GM12891 (cell line): ENCODE measurements around the gene ATP6V1B1.

Experiments
- DNase-seq: peaks from one replicate; pipeline ENCODE4 v3.0.0; 2011; ENCODE audit warnings: low spot score; ENCODE audit not compliant: insufficient read length
- FAIRE-seq: peaks from 2 replicates; lab custom pipeline; 2011; peaks lifted over from hg19 to GRCh38; lab: Jason Lieb, UNC
- PAX5 ChIP-seq: IDR thresholded peaks from 2 replicates; pipeline ENCODE4 v1.6.1; 2011; ENCODE audit warnings: low read length, moderate library complexity, mild to moderate bottlenecking; ENCODE audit not compliant: insufficient read depth, severe bottlenecking
- POLR2A ChIP-seq: IDR thresholded peaks from 2 replicates; pipeline ENCODE4 v1.6.1; 2011; ENCODE audit warnings: low read depth, low read length, control low read depth
- POLR2AphosphoS5 ChIP-seq: IDR thresholded peaks from 2 replicates; pipeline ENCODE4 v1.6.1; 2011; ENCODE audit warnings: low read depth, low read length, control low read depth
- POU2F2 ChIP-seq: IDR thresholded peaks from 2 replicates; pipeline ENCODE4 v1.6.1; 2011; ENCODE audit warnings: low read depth, mild to moderate bottlenecking, control low read depth, low read length, moderate library complexity
- SPI1 ChIP-seq: IDR thresholded peaks from 2 replicates; pipeline ENCODE4 v1.6.1; 2011; ENCODE audit warnings: low read depth, low read length, control low read depth
- TAF1 ChIP-seq: IDR thresholded peaks from 2 replicates; pipeline ENCODE4 v1.6.1; 2011; ENCODE audit warnings: low read depth, low read length, control low read depth

The ATP6V1B1 gene

GRCh38 chr2:70941186-70941585 lies 5.5 kb downstream of the ATP6V1B1 start:
- DNase-seq = no peak
- TF ChIP-seq POLR2A (no peak), TAF1 (no peak), POU2F2 (no peak), PAX5 (no peak), POLR2AphosphoS5 (no peak), SPI1 (no peak)
- no peak for FAIRE-seq

- no peak for FAIRE-seq
These were observed 6.0 kb downstream of the ATP6V1B1 start for GRCh38 chr2:70941701-70942100.

DNA sequence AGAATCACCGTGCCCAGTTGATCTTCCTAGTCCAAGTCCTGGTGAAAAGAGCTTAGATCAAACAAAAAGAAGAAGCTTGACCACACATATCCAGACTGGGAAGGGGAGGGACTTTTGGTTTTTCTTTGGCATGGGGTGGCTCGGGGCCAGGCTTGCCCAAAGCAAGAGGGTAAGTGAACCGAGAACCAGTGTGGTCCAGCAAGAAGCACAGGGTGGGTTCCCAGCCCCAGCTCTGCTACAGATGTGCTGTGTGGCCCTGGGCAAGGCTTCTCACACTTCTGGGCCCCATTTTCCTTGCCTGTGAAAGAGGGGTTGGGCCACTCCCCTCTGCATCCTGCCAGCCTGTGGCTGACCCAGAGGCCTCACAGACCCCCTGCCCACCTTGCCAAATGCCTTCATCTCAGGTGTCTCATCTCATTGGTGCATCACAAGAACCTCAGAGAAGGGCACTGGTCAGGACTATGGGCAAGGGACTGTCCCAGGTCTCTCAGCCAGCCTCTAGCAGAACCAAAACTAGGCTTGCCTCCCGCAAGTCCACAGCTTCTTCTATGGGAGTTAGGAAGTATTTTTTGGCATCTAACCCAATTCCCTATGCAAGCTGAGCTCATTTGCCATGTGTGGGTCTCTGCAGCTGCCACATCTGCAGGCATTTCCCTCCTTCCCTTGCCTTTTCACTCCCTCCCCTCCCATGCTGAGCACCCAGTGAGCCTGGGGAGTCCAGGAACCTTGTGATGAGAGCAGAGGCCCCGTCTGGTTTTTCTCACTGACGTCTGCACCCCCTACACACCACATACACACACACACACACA lies 6.9 kb downstream of the ATP6V1B1 start:
- no peak for DNase-seq
- TF ChIP-seq POLR2A (no peak), TAF1 (no peak), POLR2AphosphoS5 (no peak), PAX5 (no peak), POU2F2 (no peak), SPI1 (no peak)
- no peak for FAIRE-seq

More at GRCh38 chr2:70941701-70942100, 6.0 kb downstream of the ATP6V1B1 start:
- no peak for TF ChIP-seq POU2F2
- TF ChIP-seq POLR2A = no peak
- no peak for TF ChIP-seq PAX5
- TF ChIP-seq TAF1 = no peak
- no peak for TF ChIP-seq SPI1
- TF ChIP-seq POLR2AphosphoS5 = no peak
- no peak for DNase-seq

- FAIRE-seq = no peak
- DNase-seq = no peak
- TF ChIP-seq POLR2A = no peak
- TF ChIP-seq SPI1 = no peak
- no peak for TF ChIP-seq PAX5
- TF ChIP-seq POU2F2 = no peak
These were observed 7.6 kb downstream of the ATP6V1B1 start for GRCh38 chr2:70943205-70943871.

GRCh38 chr2:70944111-70944690 lies 8.5 kb downstream of the ATP6V1B1 start:
- FAIRE-seq (no peak), DNase-seq (no peak)
- TF ChIP-seq POU2F2 (no peak), SPI1 (no peak), POLR2A (no peak)

GRCh38 chr2:70946832-70947442 lies 11.2 kb downstream of the ATP6V1B1 start:
- DNase-seq (no peak), FAIRE-seq (peak; percentile 28)
- TF ChIP-seq POU2F2 (no peak), POLR2AphosphoS5 (no peak), TAF1 (no peak), PAX5 (no peak), SPI1 (no peak), POLR2A (no peak)

DNA sequence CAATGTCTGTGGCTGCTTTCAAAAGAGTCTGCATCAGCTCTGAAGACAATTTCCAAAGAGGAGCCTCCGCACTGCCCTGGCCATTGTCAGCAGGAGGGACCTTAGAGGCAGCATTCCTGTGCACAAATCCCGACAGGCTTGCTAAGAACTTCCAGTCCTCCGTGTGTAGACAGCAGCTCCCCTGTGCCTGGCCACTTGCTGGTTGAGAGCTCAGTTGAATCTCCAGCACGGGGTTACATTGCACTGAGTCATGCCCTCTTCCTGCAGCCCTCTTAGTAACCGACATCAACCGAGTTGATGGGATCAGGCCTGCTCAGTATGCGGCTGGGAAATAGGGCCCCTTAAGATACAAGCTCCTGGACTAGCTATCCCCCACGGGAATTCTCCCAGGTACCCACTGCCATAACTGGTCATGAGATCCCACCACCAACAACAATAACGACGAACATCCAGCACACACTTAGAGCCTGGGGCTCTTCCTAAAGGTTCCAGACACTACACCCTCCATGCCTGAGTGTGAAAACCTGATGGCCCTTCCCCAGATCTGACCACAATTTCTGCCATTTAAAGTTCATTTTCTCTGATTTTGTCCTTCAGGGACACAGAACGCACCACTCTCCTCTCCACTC lies 12.0 kb downstream of the ATP6V1B1 start:
- no peak for DNase-seq
- TF ChIP-seq PAX5 = no peak
- TF ChIP-seq TAF1 = no peak
- TF ChIP-seq POU2F2 = no peak
- no peak for TF ChIP-seq POLR2AphosphoS5
- TF ChIP-seq SPI1 = no peak
- TF ChIP-seq POLR2A = no peak
- no peak for FAIRE-seq

GRCh38 chr2:70948337-70949003 lies 12.8 kb downstream of the ATP6V1B1 start:
- FAIRE-seq (peak; percentile 31), DNase-seq (peak; percentile 66)
- TF ChIP-seq POLR2AphosphoS5 (no peak), TAF1 (no peak), SPI1 (no peak), PAX5 (no peak), POU2F2 (no peak), POLR2A (no peak)
